GM12891 (cell line): Measurements from ENCODE around the gene EDC3.
"Not testable (repeated sequence)": the region's sequence is repeated elsewhere in the genome, so short reads cannot be mapped to it uniquely, and the experiment has no call there.

ENCODE experiments used
- DNase-seq: peaks from one replicate; pipeline ENCODE4 v3.0.0; 2011; ENCODE audit warnings: low spot score; ENCODE audit not compliant: insufficient read length
- FAIRE-seq: peaks from 2 replicates; lab custom pipeline; 2011; peaks lifted over from hg19 to GRCh38; lab: Jason Lieb, UNC
- PAX5 ChIP-seq: IDR thresholded peaks from 2 replicates; pipeline ENCODE4 v1.6.1; 2011; ENCODE audit warnings: low read length, moderate library complexity, mild to moderate bottlenecking; ENCODE audit not compliant: insufficient read depth, severe bottlenecking
- POLR2A ChIP-seq: IDR thresholded peaks from 2 replicates; pipeline ENCODE4 v1.6.1; 2011; ENCODE audit warnings: low read depth, low read length, control low read depth
- POLR2AphosphoS5 ChIP-seq: IDR thresholded peaks from 2 replicates; pipeline ENCODE4 v1.6.1; 2011; ENCODE audit warnings: low read depth, low read length, control low read depth
- POU2F2 ChIP-seq: IDR thresholded peaks from 2 replicates; pipeline ENCODE4 v1.6.1; 2011; ENCODE audit warnings: low read depth, mild to moderate bottlenecking, control low read depth, low read length, moderate library complexity
- SPI1 ChIP-seq: IDR thresholded peaks from 2 replicates; pipeline ENCODE4 v1.6.1; 2011; ENCODE audit warnings: low read depth, low read length, control low read depth
- TAF1 ChIP-seq: IDR thresholded peaks from 2 replicates; pipeline ENCODE4 v1.6.1; 2011; ENCODE audit warnings: low read depth, low read length, control low read depth

Gene EDC3

DNA sequence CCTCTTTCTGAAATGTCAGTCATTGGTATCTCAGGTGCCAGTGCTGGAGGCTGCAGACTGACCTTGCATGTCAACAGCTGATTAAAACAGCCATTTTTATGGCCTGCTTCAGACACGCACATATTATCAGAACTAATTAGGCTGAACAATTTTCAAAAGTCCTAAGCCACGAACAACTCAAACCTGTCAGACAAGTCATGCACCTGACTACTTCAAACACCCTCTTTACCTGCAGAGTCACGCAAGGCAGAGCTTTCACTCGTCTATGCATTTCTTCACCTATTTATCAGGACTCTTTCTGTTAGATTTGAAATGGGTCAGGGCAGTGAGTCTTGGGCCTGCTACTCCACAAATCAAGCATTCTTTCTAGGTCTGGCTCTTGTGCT, 53.5 kb downstream of the EDC3 start:
- no peak for FAIRE-seq
- DNase-seq = no peak
- TF ChIP-seq POLR2A (no peak), PAX5 (no peak), TAF1 (no peak), POLR2AphosphoS5 (no peak)

DNA sequence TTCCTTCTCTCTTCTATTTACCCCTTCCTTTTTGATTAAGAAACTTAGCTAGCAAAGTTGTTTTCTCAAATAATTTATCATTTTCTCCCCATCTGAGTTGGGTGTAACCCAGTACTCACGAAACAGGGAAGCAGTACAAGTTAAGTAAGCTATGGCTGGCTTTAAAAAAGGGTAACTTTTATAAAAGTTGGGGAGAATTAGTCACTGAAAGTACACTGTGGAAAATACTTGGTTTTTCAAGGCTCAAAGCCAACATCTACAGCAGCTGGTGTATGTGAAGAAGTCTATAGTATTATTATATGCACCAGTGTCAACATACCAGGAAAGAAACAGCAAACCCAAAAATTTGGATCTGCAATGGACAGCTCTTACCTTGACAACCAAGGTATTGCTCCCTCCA, 54.7 kb downstream of the EDC3 start:
- TF ChIP-seq POLR2A (no peak), TAF1 (no peak), SPI1 (no peak), POLR2AphosphoS5 (no peak)
- no peak for DNase-seq
- FAIRE-seq = no peak

DNA sequence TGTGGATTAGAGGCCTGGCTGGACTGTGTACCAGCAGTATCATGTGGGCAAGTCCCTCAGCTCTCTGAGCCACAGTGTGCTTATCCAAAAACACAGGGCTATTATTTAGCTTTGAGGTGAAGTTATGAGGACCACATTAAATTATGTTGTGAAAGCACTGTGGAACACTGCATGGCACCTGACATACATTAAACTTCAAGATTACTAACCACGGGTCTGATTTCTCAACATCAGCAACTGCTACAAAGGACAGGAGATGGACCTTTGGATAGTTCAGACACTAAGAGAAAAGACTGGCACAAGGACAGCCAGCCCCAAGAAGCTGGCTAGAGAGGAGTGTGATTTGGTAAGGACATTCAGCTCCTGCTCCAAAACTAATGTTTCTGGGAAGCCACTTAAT, 58.8 kb downstream of the EDC3 start:
- no peak for FAIRE-seq
- TF ChIP-seq TAF1 (no peak), POU2F2 (no peak), PAX5 (no peak), SPI1 (no peak), POLR2AphosphoS5 (no peak), POLR2A (no peak)
- no peak for DNase-seq

DNA sequence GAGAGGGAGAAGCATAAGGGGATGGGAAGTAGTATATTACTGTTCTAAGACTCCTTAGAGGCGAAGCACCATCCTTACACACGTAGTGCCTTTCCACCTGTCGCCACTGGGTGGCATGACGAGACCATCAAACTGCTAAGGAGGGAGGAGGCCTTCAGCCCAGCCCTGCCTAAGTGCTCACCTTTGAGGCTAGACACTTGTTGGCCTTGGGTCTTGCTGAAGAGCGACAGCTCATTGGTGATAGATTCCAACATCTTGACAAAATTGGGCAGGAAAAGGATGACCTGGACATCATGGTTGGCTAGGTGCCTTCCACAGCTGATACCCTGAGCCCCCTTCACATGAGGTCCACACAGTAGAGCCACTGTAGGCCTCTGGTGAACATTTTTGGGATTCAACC, 60.6 kb downstream of the EDC3 start:
- no peak for TF ChIP-seq PAX5
- TF ChIP-seq SPI1 = no peak
- no peak for TF ChIP-seq POU2F2
- TF ChIP-seq POLR2A = no peak
- no peak for TF ChIP-seq TAF1
- FAIRE-seq (peak; percentile 99), DNase-seq (peak; percentile 56)

DNA sequence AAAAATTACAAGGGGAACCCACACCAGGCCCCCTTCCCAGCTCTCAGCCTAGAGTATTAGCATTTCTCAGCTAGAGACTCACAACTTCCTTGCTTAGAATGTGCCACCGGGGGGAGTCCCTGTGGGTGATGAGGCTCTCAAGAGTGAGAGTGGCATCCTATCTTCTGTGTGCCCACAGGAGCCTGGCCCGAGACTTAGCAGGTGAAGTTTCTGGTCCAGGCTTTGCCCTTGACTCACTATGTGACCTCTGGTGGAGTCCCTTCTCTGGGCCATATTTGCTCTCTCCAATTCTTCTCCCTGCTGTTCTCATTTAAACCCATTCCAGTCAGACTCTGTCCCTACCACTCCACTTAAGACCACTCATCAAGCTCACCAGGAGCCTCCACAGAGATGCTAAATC, 62.0 kb downstream of the EDC3 start:
- TF ChIP-seq POLR2AphosphoS5 (no peak), TAF1 (no peak), POU2F2 (no peak), PAX5 (no peak), SPI1 (no peak), POLR2A (no peak)
- DNase-seq (no peak), FAIRE-seq (no peak)

DNA sequence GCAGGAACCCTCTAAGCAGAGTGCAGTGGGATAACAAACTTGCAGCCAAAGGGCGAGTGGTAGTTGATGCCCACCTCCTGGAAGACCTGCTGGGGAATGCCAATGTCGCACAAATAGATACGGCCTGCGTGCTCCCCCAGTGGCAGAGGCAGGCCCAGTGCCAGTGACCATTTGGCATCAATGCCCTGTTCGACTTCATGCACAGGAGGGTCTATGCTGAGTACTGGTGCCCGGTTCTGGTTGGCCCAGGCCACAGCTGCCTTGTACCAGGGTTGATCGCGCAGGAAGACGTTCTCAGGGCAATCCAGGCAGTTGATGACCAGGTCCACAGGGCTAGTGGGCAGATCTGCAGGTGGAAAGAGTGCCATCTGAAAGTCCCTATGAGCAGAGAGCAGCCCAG, 63.2 kb downstream of the EDC3 start:
- TF ChIP-seq POLR2AphosphoS5 (no peak), PAX5 (no peak), POLR2A (no peak), TAF1 (no peak), POU2F2 (no peak), SPI1 (no peak)
- DNase-seq = no peak
- FAIRE-seq = no peak

DNA sequence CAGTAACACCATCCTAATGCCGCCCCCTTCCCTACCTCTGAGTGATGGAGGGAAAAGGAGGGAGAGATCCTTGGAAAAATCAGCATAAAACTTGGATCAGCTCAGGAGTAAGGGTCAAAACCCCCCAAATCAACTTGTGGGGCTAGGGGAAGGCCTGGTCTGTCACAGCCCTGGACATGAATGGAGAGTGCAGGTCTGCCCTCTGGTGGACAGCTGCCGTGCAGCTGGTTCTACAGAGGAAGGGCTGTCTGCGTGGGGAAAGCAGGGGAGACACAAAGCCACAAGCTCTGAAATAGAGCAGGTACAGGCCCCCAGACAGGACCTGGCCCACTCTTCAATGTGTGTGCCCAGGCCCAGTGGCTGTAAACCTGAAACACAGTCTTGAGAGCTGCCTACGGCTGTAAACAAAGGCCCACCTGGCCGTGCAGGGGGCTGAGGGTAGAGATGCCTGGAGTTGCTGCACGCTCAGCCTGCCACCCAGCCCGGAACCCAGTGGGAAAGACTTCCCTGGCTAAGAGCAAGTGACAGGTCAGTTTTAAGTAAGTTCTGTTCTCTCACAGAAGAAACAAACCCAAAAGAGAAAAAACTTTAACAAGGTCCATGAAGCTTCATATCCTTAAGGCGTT, 63.8 kb downstream of the EDC3 start:
- FAIRE-seq (peak; percentile 74), DNase-seq (peak; percentile 76)
- TF ChIP-seq POLR2A (no peak), POU2F2 (no peak), SPI1 (no peak), POLR2AphosphoS5 (no peak), PAX5 (no peak), TAF1 (no peak)

DNA sequence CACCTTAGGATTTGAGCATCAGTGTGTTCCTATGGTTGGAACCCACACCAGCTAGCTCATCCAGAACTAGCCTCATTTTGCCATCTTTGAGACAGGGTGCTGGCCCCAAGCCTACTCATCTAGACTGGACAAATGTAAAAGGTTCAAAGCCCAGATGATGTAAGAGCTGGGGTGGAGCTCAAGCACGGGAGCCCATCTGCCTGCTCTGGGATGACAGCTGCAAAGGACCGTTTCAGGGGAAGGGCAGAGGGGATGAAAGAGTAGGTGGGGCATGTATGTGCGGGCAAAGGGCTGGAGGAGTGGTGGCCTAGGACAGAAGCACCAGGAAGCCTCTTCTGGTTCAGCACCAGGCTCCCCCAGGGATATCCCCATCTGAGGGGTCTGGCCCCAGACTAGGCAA, 64.4 kb downstream of the EDC3 start:
- no peak for FAIRE-seq
- TF ChIP-seq PAX5 = no peak
- TF ChIP-seq POU2F2 = no peak
- no peak for DNase-seq

DNA sequence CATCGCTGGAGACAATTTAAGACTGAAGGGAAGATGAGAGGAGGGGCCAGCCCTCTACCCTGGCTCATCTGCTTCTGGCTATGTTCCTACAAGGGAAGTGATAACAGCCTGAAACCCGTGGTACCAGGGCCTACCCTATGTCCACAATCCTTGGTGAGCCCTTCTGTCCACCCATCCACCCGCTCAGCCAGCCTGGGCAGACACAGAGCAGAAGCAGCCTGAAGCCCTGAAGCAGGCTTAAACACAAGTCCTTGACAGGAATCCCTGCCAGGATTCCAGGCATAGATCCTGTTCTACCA, 64.8 kb downstream of the EDC3 start:
- FAIRE-seq = no peak

DNA sequence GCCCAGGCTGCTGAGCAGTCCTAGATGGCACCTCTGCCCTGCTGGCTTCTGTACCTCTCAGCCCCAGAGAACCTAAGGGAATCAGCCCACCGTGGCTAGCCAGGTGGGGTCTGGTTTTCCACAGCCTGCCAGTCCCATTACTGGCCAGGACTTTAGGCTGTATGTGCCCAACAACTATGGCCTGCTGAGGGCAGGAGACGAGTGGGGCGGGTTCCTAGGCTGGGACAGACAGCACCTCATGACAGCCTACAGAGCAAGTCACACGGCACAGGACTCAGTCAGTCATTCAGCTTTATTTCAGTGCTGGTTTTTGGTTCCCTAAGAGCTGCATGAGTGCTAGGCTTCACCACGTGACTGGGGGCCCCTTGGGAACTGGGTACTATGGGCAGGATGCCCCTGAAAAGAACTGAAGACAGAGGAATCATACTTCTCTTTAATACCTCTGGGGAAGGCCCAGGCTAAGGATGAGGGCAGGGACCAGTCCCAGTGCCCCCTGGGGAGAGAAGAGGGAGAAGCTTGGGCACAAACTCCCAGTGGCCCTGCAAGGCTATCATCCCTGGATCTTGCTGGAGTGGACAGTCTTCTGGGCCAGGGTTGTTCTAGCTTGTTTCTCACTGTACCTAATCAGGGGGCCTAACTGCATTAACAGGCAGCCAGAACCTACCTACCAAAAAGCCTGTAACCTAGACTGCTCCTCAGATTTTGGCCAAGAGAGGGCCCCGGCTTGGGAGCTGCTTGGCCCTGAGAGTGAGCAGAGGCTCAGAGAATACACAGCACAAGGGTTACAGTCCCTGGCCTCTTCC, 65.3 kb downstream of the EDC3 start:
- DNase-seq = no peak
- FAIRE-seq = no peak
- no peak for TF ChIP-seq TAF1
- no peak; the same call in 1 of the 2 replicates for TF ChIP-seq POLR2AphosphoS5
- no peak for TF ChIP-seq SPI1
- no peak for TF ChIP-seq POU2F2
- TF ChIP-seq PAX5 = no peak
- no peak; the same call in none of the 2 replicates for TF ChIP-seq POLR2A

More for the DNA sequence above, 64.8 kb downstream of the EDC3 start:
- no peak for TF ChIP-seq SPI1
- TF ChIP-seq POLR2AphosphoS5 = no peak; the same call in 1 of the 2 replicates
- no peak for TF ChIP-seq TAF1
- no peak for DNase-seq

DNA sequence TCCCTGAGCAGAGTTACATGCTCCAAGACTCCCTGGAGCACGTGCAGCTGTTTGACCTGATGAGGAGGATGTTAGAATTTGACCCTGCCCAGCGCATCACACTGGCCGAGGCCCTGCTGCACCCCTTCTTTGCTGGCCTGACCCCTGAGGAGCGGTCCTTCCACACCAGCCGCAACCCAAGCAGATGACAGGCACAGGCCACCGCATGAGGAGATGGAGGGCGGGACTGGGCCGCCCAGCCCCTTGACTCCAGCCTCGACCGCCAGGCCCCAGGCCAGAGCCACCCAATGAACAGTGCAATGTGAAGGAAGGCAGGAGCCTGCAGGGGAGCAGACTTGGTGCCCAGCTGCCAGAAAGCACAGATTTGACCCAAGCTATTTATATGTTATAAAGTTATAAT, 66.1 kb downstream of the EDC3 start:
- not testable (repeated sequence) for DNase-seq, FAIRE-seq
